IPS-18a (cell line): ENCODE results near the gene RAP1A.

Experiments
- H3K27ac ChIP-seq: one replicate; pipeline ENCODE4 v1.5.1; 2013; ENCODE audit warnings: low read length
- H3K27me3 ChIP-seq: one replicate; pipeline ENCODE4 v1.6.1; 2013; ENCODE audit warnings: mild to moderate bottlenecking, low read length; ENCODE audit not compliant: control insufficient read depth, insufficient read depth
- H3K36me3 ChIP-seq: one replicate; pipeline ENCODE4 v1.6.1; 2013; ENCODE audit warnings: low read depth, low read length; ENCODE audit not compliant: control insufficient read depth
- H3K4me1 ChIP-seq: one replicate; pipeline ENCODE4 v1.6.1; 2013; ENCODE audit warnings: low read depth, low read length; ENCODE audit not compliant: control insufficient read depth
- H3K4me3 ChIP-seq: one replicate; pipeline ENCODE4 v1.5.1; 2013; ENCODE audit warnings: low read length
- H3K9ac ChIP-seq: one replicate; pipeline ENCODE4 v1.6.1; 2013; ENCODE audit warnings: mild to moderate bottlenecking, low read length, moderate library complexity
- H3K9me3 ChIP-seq: one replicate; pipeline ENCODE4 v1.6.1; 2013; ENCODE audit warnings: low read depth, low read length; ENCODE audit not compliant: control insufficient read depth

Gene RAP1A

GRCh38 chr1:111758373-111758772 is 138.8 kb downstream of the RAP1A start:
- H3K36me3 ChIP-seq, result peaks cover 42% of the 10 kb centered on the region
- H3K9me3 ChIP-seq, result no peaks in the 10 kb centered on the region

DNA sequence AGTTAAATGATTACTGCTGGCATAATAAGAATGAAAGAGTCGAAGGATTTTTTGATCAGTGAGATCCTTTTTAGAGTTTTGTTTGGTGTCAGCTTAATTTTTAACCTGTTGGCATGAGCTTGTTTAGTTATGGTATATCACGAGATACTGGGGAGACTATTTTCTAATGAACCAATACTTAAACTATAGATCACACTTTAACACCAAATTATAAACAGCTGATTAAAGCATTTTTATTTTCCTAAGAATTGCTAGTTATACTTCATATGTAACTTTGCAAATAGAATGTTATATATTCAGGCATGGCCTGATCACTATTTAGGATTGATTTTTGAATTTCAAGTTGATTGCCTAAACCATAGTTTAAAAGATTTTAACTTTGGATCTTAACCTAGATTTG is 142.1 kb downstream of the RAP1A start:
- Histone ChIP-seq H3K36me3 (peaks cover 75% of the 10 kb centered on the region), H3K4me1 (peaks cover 4% of the 10 kb centered on the region), H3K9ac (no peak overlapping the region), H3K27ac (no peak overlapping the region), H3K9me3 (no peaks in the 10 kb centered on the region), H3K4me3 (no peak overlapping the region), H3K27me3 (no peaks in the 10 kb centered on the region)

More at GRCh38 chr1:111758373-111758772, 138.8 kb downstream of the RAP1A start:
- Histone ChIP-seq H3K27me3 (no peaks in the 10 kb centered on the region), H3K4me3 (no peak overlapping the region), H3K27ac (no peak overlapping the region), H3K4me1 (peaks cover 10% of the 10 kb centered on the region), H3K9ac (no peak overlapping the region)

DNA sequence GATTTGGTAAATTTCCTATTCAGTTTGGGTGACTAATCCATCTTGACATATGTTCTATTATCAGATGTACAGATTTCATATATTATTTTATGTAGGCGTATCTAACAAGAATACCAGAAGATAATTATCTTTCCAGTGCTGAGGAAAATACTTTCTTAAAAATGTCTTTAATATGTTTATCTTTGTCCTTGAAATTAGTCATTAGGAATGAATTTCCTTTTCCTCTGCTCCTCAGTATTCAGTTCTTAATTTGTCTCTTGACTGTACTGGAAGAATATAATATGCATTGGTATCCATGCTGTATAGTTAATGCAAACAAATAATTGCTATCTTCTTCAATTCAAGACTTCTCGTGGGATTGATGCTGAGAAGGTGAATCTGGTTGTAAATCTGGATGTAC is 142.7 kb downstream of the RAP1A start:
- Histone ChIP-seq H3K27ac (no peak overlapping the region), H3K9me3 (no peaks in the 10 kb centered on the region), H3K4me3 (no peak overlapping the region), H3K4me1 (no peaks in the 10 kb centered on the region), H3K9ac (no peak overlapping the region), H3K36me3 (peaks cover 81% of the 10 kb centered on the region), H3K27me3 (no peaks in the 10 kb centered on the region)
